ENCODE measurements around the gene KLHL5. TPM values are rescaled to one million over a fixed set of nuclear protein-coding genes. Genes with fewer than 3 reads are reported as not detected.

The KLHL5 gene
- total RNA-seq, 1 donor from 2014 or later: 44.8 TPM

GRCh38 chr4:39050590-39050989 is 11.4 kb upstream of the KLHL5 start:
- no peak for TF ChIP-seq CTCF (IDR thresholded peaks at IDR 0.05; ENCODE audit: unreplicated experiment)
- no peak for DNase-seq (ENCODE audit: low spot score, unreplicated experiment)
- no peak overlapping the region for H3K4me3 Mint-ChIP-seq (ENCODE audit: low read depth)
- H3K36me3 Mint-ChIP-seq (ENCODE audit: insufficient read depth): no peaks in the 10 kb centered on the region
- H3K9me3 Mint-ChIP-seq (ENCODE audit: low read depth): no peaks in the 10 kb centered on the region
- peaks cover 8% of the 10 kb centered on the region for H3K4me1 Mint-ChIP-seq (ENCODE audit: low read depth)
- H3K27me3 Mint-ChIP-seq: no peaks in the 10 kb centered on the region
- H3K27ac Mint-ChIP-seq: no peak overlapping the region

GRCh38 chr4:39051492-39051891 is 10.5 kb upstream of the KLHL5 start:
- H3K9me3 Mint-ChIP-seq (ENCODE audit: low read depth): no peaks in the 10 kb centered on the region
- no peaks in the 10 kb centered on the region for H3K36me3 Mint-ChIP-seq (ENCODE audit: insufficient read depth)
- no peak for TF ChIP-seq CTCF (IDR thresholded peaks at IDR 0.05; ENCODE audit: unreplicated experiment)

GRCh38 chr4:39053983-39054382 is 8.0 kb upstream of the KLHL5 start:
- Mint-ChIP-seq H3K4me3 (ENCODE audit: low read depth) (no peak overlapping the region), H3K9me3 (ENCODE audit: low read depth) (no peaks in the 10 kb centered on the region), H3K27me3 (no peaks in the 10 kb centered on the region), H3K27ac (no peak overlapping the region), H3K4me1 (ENCODE audit: low read depth) (peaks cover 4% of the 10 kb centered on the region), H3K36me3 (ENCODE audit: insufficient read depth) (no peaks in the 10 kb centered on the region)
- DNase-seq (ENCODE audit: low spot score, unreplicated experiment): no peak
- TF ChIP-seq CTCF (IDR thresholded peaks at IDR 0.05; ENCODE audit: unreplicated experiment): no peak

More at GRCh38 chr4:39051492-39051891, 10.5 kb upstream of the KLHL5 start:
- Mint-ChIP-seq H3K4me3 (ENCODE audit: low read depth) (no peak overlapping the region), H3K27ac (no peak overlapping the region), H3K27me3 (no peaks in the 10 kb centered on the region), H3K4me1 (ENCODE audit: low read depth) (peaks cover 4% of the 10 kb centered on the region)
- DNase-seq (ENCODE audit: low spot score, unreplicated experiment): no peak

- H3K4me1 Mint-ChIP-seq (ENCODE audit: low read depth): peaks cover 4% of the 10 kb centered on the region
- no peaks in the 10 kb centered on the region for H3K36me3 Mint-ChIP-seq (ENCODE audit: insufficient read depth)
- no peaks in the 10 kb centered on the region for H3K9me3 Mint-ChIP-seq (ENCODE audit: low read depth)
- H3K27me3 Mint-ChIP-seq: no peaks in the 10 kb centered on the region
- TF ChIP-seq CTCF (IDR thresholded peaks at IDR 0.05; ENCODE audit: unreplicated experiment): no peak
- DNase-seq (ENCODE audit: low spot score, unreplicated experiment): no peak
- H3K4me3 Mint-ChIP-seq (ENCODE audit: low read depth): no peak overlapping the region
- H3K27ac Mint-ChIP-seq: no peak overlapping the region
Observed at GRCh38 chr4:39054497-39054896, 7.5 kb upstream of the KLHL5 start.

GRCh38 chr4:39056023-39056422 is 6.0 kb upstream of the KLHL5 start:
- no peak overlapping the region for H3K27ac Mint-ChIP-seq
- no peak overlapping the region for H3K4me3 Mint-ChIP-seq (ENCODE audit: low read depth)
- DNase-seq (ENCODE audit: low spot score, unreplicated experiment): no peak
- H3K36me3 Mint-ChIP-seq (ENCODE audit: insufficient read depth): no peaks in the 10 kb centered on the region
- no peaks in the 10 kb centered on the region for H3K9me3 Mint-ChIP-seq (ENCODE audit: low read depth)
- TF ChIP-seq CTCF (IDR thresholded peaks at IDR 0.05; ENCODE audit: unreplicated experiment): no peak
- H3K4me1 Mint-ChIP-seq (ENCODE audit: low read depth): peaks cover 10% of the 10 kb centered on the region
- H3K27me3 Mint-ChIP-seq: no peaks in the 10 kb centered on the region

All from progenitor cell of endocrine pancreas (in vitro differentiated cells).